ENCODE data around the gene ZKSCAN1. TPM values are rescaled to one million over a fixed set of nuclear protein-coding genes. Genes with fewer than 3 reads are reported as not detected.
"Not testable (repeated sequence)": the region's sequence is repeated elsewhere in the genome, so short reads cannot be mapped to it uniquely, and the experiment has no call there.

ZKSCAN1 gene
- total RNA-seq, 1 experiment from 2014 or later: 22.5 TPM

DNA sequence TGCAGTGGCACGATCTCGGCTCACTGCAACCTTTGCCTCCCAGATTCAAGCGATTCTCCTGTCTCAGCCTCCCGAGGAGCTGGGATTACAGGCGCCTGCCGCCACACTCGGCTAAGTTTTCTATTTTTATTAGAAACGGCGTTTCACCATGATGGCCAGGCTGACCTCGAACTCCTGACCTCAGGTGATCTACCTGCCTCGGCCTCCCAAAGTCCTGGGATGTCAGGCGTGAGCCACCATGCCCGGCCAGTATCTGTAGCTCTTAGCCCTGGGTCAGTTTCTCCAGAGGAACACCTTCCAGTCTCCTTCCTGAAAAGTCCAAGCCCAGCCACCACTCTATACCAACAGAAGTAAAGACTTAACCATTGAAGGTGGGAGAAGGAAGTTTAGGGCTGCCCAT lies 15.2 kb upstream of the ZKSCAN1 start:
- no peak for DNase-seq (ENCODE audit: low spot score)

- DNase-seq (ENCODE audit: low spot score): peak; percentile 88
Measured at GRCh38 chr7:100003711-100004661, 11.4 kb upstream of the ZKSCAN1 start.

DNA sequence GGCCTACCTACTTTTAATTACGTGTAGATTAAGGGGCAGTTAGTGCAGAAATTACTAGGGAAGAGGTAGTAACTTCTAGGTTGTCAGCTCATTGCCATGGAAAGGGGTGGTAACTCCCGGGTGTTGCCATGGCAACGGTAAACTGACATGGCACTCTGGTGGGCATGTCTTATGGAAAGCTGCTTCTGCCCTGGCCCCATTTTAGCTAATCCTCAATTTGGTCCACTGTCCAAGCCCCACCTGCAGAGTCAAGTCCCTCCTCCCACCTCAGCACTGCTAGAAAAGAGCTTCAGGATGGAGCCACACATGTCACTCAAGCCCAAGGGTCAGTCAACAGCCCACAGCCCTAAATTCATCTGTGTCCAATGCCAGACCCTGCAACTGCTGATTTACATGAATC lies 7.5 kb upstream of the ZKSCAN1 start:
- peak; percentile 37 for DNase-seq (ENCODE audit: low spot score)

DNA sequence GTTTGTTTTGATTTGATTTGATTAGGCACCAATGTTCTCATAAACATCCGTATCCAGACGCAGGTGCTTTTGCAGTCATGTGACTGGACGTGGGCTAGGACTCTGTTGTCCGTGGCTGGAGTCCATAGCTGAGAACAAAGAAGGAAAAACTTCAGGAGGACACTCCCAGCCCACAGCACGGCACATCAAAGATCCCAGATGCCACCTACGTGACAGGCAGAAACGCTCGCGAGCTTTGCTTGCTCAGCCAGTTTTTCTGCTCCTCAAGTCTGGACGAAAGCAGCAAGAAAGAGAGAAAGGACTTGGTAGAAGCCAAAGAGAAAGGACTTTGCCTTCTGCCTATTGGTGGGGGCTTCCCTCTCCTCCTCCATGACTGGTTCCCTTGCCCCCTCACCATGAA lies 6.9 kb upstream of the ZKSCAN1 start:
- DNase-seq (ENCODE audit: low spot score): peak; percentile 83

GRCh38 chr7:100009952-100010351 lies 5.4 kb upstream of the ZKSCAN1 start:
- DNase-seq (ENCODE audit: low spot score): not testable (repeated sequence)

DNA sequence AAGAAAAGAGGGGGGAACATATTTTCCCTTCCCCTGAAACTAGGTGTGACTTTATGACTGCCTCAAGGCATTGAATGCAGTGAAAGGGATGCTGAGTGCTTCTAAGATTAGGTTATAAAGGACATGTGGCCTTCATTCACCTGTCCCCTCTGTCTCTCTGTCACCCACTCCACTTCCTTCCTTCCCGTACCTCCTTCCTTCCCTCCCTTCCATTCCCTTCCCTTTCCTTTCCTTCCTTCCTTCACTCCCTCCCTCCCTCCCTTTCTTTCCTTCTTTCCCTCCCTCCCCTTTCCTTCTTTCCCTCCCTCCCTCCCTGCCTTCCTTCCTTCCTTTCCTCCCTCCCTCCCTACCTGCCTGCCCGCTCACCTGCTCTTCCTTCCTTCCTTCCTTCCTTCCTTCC lies 4.5 kb upstream of the ZKSCAN1 start:
- no peak for DNase-seq (ENCODE audit: low spot score)

DNA sequence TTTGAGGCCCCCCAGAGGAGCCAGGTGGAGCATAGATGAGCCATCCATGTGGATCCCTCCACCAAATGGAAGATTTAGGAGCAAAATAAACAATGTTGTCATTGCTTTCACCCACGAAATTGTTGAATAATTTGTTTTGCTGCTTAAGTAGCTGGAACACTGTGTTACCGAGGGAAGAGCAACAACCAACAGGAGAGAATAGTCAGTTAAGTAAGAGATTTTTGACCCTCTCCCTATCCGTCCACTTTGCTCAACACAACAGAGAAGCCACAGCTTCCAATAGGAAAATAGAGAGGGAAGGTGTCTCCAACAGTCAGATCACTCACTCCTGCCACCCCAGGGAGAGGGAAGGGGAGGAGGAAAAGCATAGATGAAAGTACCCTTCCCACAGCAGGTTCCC lies 3.9 kb upstream of the ZKSCAN1 start:
- no peak for DNase-seq (ENCODE audit: low spot score)

DNA sequence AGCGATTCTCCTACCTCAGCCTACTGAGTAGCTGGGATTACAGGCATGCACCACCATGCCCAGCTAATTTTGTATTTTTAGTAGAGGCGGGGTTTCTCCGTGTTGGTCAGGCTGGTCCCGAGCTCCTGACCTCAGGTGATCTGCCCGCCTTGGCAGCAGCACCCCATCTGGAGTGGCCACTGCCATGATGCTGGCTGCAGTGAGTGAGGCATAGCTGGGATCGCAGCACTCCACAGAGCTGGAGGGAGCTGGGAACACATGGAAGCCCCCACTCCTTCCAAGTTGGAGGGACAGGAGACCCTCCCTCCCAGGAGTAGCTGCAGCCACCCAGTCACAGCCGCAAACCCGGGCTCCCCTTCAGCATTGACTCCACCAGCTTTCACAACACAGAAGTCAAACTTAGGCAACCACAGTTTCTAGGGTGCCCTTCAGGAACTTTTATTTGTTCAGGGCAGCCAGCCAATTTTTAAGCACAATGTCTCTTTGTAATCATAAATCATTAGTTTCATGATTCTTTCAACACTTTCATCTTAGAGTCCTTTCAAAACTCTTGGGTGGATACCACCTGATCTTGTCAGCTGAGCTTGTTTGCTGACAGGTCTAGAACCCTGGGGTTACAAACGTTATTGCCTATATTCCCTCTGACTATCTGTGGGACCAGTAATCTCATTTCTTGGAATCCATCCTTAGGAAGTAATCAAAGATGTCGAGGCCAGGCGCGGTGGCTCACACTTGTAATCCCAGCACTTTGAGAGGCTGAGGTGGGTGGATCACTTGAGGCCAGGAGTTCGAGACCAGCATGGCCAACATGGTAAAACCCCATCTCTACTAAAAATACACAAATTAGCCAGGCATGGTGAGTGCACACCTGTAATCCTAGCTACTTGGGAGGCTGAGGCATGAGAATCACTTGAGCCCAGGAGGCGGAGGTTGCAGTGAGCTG lies 2.7 kb upstream of the ZKSCAN1 start:
- peak; percentile 82 for DNase-seq (ENCODE audit: low spot score)

GRCh38 chr7:100013328-100013676 lies 2.1 kb upstream of the ZKSCAN1 start:
- no peak for DNase-seq (ENCODE audit: low spot score)

DNA sequence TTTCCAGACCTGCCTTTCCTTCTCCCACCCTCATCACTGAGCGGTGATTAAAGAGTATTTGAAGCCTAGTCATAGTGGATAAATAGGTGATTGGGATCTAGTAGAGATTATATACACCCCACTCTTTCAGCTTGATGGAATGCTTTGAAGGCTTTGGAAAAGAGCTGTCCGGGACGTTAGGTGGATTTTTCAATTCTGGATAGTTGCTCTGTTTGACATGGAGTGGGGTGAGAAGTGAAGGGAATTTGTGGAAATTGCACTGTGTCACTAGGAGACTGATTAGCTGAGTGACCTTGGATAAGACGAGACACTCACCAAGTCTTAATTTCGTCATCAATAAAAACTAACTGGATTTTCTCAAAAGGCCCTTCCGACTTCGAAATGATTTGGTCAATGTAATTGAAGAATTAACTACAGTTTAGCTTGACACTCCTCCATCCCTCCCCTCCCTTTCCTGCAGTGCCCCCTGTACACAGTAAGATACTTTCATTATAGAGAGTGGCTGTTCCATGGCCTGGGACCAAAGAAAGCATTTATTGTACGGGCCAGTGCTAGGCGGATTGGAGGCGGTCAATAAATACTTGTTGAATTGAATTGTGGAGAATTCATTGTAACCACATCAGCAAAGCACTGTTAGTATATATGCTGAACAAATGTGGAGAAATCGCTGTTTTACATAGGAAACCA lies 962 bp downstream of the ZKSCAN1 start:
- DNase-seq (ENCODE audit: low spot score): peak; percentile 54

DNA sequence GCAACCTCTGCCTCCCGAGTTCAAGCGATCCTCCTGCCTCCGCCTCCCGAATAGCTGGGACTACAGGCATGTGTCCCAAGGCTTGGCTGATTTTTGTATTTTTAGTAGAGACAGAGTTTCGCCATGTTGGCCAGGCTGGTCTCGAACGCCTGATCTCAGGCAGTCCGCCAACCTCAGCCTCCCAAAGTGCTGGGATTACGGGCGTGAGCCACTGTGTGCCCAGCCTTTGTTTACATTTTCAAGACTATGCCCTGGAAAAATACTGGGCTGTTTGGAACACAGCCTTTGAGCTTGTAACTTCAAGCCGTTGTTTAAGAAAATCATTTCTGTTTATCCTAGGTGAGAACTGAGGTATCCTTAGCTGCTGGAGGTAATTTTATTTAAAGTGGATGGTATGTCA lies 1.9 kb downstream of the ZKSCAN1 start:
- no peak for DNase-seq (ENCODE audit: low spot score)

GRCh38 chr7:100017875-100018274 lies 2.5 kb downstream of the ZKSCAN1 start:
- no peak for DNase-seq (ENCODE audit: low spot score)

- DNase-seq (ENCODE audit: low spot score): no peak
Measured at GRCh38 chr7:100019908-100020307, 4.5 kb downstream of the ZKSCAN1 start.

- no peak for DNase-seq (ENCODE audit: low spot score)
Measured at GRCh38 chr7:100021297-100021696, 5.9 kb downstream of the ZKSCAN1 start.

DNA sequence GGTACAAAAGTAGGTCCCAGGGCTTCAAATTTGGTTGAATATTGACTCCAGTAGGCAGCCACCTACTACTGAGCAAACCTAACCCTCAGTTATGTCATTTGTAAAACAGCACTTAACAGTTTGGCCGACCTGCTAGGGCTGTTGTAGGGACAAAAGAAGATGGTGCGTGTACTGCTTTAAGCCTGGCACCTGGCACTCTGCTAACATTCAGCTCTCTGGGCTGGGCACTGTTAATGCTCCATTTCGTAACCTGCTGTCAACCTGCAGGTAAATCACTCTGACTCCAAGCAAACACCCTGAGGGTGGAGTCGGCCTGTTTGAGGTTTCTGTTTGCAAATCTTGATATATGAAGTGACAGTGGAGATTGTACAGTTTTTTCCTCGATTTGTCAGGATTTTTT lies 7.2 kb downstream of the ZKSCAN1 start:
- peak; percentile 82 for DNase-seq (ENCODE audit: low spot score)

DNA sequence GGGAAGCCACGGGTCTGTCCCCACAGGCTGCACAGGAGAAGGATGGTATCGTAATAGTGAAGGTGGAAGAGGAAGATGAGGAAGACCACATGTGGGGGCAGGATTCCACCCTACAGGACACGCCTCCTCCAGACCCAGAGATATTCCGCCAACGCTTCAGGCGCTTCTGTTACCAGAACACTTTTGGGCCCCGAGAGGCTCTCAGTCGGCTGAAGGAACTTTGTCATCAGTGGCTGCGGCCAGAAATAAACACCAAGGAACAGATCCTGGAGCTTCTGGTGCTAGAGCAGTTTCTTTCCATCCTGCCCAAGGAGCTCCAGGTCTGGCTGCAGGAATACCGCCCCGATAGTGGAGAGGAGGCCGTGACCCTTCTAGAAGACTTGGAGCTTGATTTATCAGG lies 8.1 kb downstream of the ZKSCAN1 start:
- no peak for DNase-seq (ENCODE audit: low spot score)

DNA sequence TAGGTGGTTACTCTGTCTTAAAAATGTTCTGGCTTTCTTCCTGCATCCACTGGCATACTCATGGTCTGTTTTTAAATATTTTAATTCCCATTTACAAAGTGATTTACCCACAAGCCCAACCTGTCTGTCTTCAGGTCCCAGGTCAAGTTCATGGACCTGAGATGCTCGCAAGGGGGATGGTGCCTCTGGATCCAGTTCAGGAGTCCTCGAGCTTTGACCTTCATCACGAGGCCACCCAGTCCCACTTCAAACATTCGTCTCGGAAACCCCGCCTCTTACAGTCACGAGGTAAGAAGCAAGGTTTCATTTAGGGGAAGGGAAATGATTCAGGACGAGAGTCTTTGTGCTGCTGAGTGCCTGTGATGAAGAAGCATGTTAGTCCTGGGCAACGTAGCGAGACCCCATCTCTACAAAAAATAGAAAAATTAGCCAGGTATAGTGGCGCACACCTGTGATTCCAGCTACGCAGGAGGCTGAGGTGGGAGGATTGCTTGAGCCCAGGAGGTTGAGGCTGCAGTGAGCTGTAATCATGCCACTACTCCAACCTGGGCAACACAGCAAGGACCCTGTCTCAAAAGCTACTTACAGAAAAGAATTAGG lies 8.7 kb downstream of the ZKSCAN1 start:
- no peak for DNase-seq (ENCODE audit: low spot score)

DNA sequence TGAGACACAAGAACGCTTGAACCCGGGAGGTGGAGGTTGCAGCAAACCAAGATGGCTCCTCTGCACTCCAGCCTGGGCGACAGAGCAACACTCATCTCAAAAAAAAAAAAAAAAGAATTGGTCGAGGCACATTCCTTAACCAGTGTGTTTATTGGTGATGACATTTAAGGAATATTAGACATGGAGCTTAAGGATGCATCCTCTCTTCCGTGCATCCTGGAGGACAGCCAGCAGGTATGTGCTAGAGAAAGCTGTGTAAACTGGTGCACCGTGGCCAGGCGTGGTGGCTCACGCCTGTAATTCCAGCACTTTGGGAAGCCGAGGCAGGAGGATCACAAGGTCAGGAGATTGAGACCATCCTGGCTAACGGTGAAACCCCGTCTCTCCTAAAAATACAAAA lies 11.8 kb downstream of the ZKSCAN1 start:
- DNase-seq (ENCODE audit: low spot score): no peak

DNA sequence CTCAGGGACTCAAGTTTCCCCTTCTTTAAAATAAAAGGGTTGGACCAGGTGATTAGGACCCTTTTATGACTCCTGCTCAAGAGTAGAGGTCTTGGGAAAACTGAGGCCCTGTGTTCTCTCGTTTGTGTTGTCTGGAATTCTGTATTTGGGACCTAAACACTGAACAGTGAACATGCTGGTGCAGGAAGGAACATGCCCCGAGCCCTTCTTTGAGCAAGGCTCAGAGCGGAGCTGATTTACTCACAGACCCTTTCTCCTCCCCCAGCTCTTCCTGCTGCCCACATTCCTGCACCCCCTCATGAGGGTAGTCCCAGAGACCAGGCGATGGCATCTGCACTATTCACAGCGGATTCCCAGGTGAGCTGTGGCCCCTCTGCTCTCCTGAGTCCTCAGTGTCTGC lies 14.2 kb downstream of the ZKSCAN1 start:
- no peak for DNase-seq (ENCODE audit: low spot score)

DNA sequence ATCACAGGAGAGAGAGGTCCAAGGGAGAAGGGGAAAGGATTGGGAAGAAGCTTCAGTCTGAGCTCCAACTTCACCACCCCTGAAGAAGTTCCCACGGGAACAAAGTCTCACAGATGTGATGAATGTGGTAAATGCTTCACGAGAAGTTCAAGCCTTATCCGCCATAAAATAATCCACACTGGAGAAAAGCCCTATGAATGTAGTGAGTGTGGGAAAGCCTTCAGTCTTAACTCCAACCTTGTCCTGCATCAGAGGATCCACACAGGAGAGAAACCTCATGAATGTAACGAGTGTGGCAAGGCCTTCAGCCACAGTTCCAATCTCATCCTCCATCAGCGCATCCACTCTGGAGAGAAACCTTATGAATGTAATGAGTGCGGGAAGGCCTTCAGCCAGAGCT lies 18.1 kb downstream of the ZKSCAN1 start:
- no peak for DNase-seq (ENCODE audit: low spot score)

GRCh38 chr7:100034871-100035510 lies 19.6 kb downstream of the ZKSCAN1 start:
- DNase-seq (ENCODE audit: low spot score): no peak
